SK-N-MC (cell line): ENCODE measurements around the gene SUN2.

Source experiments
- DNase-seq: peaks from one replicate; pipeline ENCODE4 v3.0.0-alpha.2; 2011; ENCODE audit warnings: low read depth, low spot score
- H3K27ac ChIP-seq: fragments of 200-600 bp; sonication (generic); 2 replicates; pipeline ENCODE4 v1.5.1; 2016; ENCODE audit warnings: mixed run types
- H3K36me3 ChIP-seq: fragments of 200-600 bp; sonication (generic); 2 replicates; pipeline ENCODE4 v1.6.1; 2017; ENCODE audit warnings: antibody characterized with exemption, low read length, mixed read lengths; ENCODE audit not compliant: insufficient read depth
- H3K4me3 ChIP-seq: fragments of 200-600 bp; sonication (generic); 2 replicates; pipeline ENCODE4 v1.5.1; 2016
- H3K9ac ChIP-seq: fragments of 200-600 bp; sonication (generic); 2 replicates; pipeline ENCODE4 v1.8.0; 2017; ENCODE audit warnings: mixed run types, mixed read lengths; ENCODE audit not compliant: insufficient read length
- H3K9me3 ChIP-seq: fragments of 200-600 bp; sonication (generic); 2 replicates; pipeline ENCODE4 v1.6.1; 2017; ENCODE audit warnings: low read depth, mild to moderate bottlenecking, antibody characterized with exemption, low read length, moderate library complexity, mixed read lengths
- EZH2 ChIP-seq: fragments of 200-600 bp; sonication (generic); IDR thresholded peaks from one replicate; pipeline ENCODE4 v1.6.1; 2017; ENCODE audit warnings: antibody characterized with exemption
- FOXP2 ChIP-seq: optimal IDR thresholded peaks from 2 replicates; pipeline ENCODE3; 2011; ENCODE audit warnings: mild to moderate bottlenecking, moderate library complexity; ENCODE audit not compliant: insufficient read depth; ENCODE audit errors: extremely low read length, control extremely low read depth
- POLR2AphosphoS5 ChIP-seq: IDR thresholded peaks from 2 replicates; pipeline ENCODE4 v1.6.1; 2012; ENCODE audit warnings: mild to moderate bottlenecking, low read depth, low read length, borderline replicate concordance

SUN2 gene

GRCh38 chr22:38684895-38685294 is 70.9 kb downstream of the SUN2 start:
- TF ChIP-seq FOXP2 (no peak), POLR2AphosphoS5 (no peak), EZH2 (no peak)
- Histone ChIP-seq H3K9me3 (no peaks in the 10 kb centered on the region), H3K27ac (no peak overlapping the region), H3K9ac (no peak overlapping the region), H3K36me3 (peaks cover 47% of the 10 kb centered on the region), H3K4me3 (no peak overlapping the region)
- no peak for DNase-seq
